ENCODE results near the gene SULT1A3.
"Not testable (repeated sequence)": the region's sequence is repeated elsewhere in the genome, so short reads cannot be mapped to it uniquely, and the experiment has no call there.

- not testable (repeated sequence) for TF ChIP-seq POLR2A, CTCF (IDR thresholded peaks at IDR 0.05)
Measured at GRCh38 chr16:30176876-30177275, 22.2 kb upstream of the SULT1A3 start.

Data from right lobe of liver (tissue), 4 donors.